H9 (cell line): ENCODE measurements around the gene SH3RF3. TPM values are rescaled to one million over a fixed set of nuclear protein-coding genes. Genes with fewer than 3 reads are reported as not detected.

Source experiments
- DNase-seq: peaks from one replicate; pipeline ENCODE4 v3.0.0-alpha.2; 2017
- H2AFZ ChIP-seq: one replicate; pipeline ENCODE4 v1.6.1; 2013; ENCODE audit warnings: mild to moderate bottlenecking, low read length, control low read depth, moderate library complexity
- H2AK5ac ChIP-seq: 2 replicates; pipeline ENCODE4 v1.6.1; 2013; ENCODE audit warnings: low read length, control low read depth, mixed read lengths; ENCODE audit not compliant: insufficient read length
- H2BK120ac ChIP-seq: one replicate; pipeline ENCODE4 v1.6.1; 2013; ENCODE audit warnings: low read depth, mild to moderate bottlenecking, low read length, control low read depth, inconsistent platforms; ENCODE audit not compliant: poor library complexity, severe bottlenecking
- H2BK12ac ChIP-seq: 2 replicates; pipeline ENCODE4 v1.6.1; 2013; ENCODE audit warnings: low read length, control low read depth, mixed read lengths, low read depth; ENCODE audit not compliant: insufficient read length
- H2BK15ac ChIP-seq: 2 replicates; pipeline ENCODE4 v1.6.1; 2013; ENCODE audit warnings: low read depth, low read length, control low read depth
- H2BK20ac ChIP-seq: one replicate; pipeline ENCODE4 v1.6.1; 2013; ENCODE audit warnings: low read depth, mild to moderate bottlenecking, low read length, control low read depth, inconsistent platforms; ENCODE audit not compliant: poor library complexity, severe bottlenecking
- H2BK5ac ChIP-seq: 2 replicates; pipeline ENCODE4 v1.6.1; 2013; ENCODE audit warnings: low read length, control low read depth, mixed read lengths; ENCODE audit not compliant: insufficient read length
- H3K14ac ChIP-seq: 2 replicates; pipeline ENCODE4 v1.6.1; 2013; ENCODE audit warnings: low read length, control low read depth; ENCODE audit not compliant: insufficient read depth
- H3K18ac ChIP-seq: 2 replicates; pipeline ENCODE4 v1.6.1; 2013; ENCODE audit warnings: low read depth, mild to moderate bottlenecking, mixed read lengths, low read length, control low read depth; ENCODE audit not compliant: insufficient read length
- H3K23ac ChIP-seq: 2 replicates; pipeline ENCODE4 v1.6.1; 2013; ENCODE audit warnings: low read length, control low read depth, mixed read lengths, low read depth; ENCODE audit not compliant: insufficient read length
- H3K23me2 ChIP-seq: 2 replicates; pipeline ENCODE4 v1.6.1; 2013; ENCODE audit warnings: low read depth, mild to moderate bottlenecking, mixed read lengths, low read length, control low read depth; ENCODE audit not compliant: insufficient read length, poor library complexity, severe bottlenecking
- H3K27ac ChIP-seq: 2 replicates; pipeline ENCODE4 v1.5.1; 2013; ENCODE audit warnings: low read length, control low read depth, mixed read lengths, low read depth; ENCODE audit not compliant: insufficient read length
- H3K27me3 ChIP-seq: 2 replicates; pipeline ENCODE4 v1.6.1; 2013; ENCODE audit warnings: low read length, control low read depth, inconsistent platforms; ENCODE audit not compliant: insufficient read depth
- H3K4ac ChIP-seq: 2 replicates; pipeline ENCODE4 v1.6.1; 2013; ENCODE audit warnings: low read depth, mild to moderate bottlenecking, control low read depth, inconsistent platforms, low read length, moderate library complexity
- H3K4me1 ChIP-seq: 2 replicates; pipeline ENCODE4 v1.6.1; 2013; ENCODE audit warnings: low read length, control low read depth, inconsistent platforms; ENCODE audit not compliant: insufficient read depth
- H3K4me2 ChIP-seq: 2 replicates; pipeline ENCODE4 v1.6.1; 2013; ENCODE audit warnings: low read length, control low read depth, mixed read lengths; ENCODE audit not compliant: insufficient read length, insufficient read depth
- H3K56ac ChIP-seq: 2 replicates; pipeline ENCODE4 v1.6.1; 2013; ENCODE audit warnings: low read depth, mild to moderate bottlenecking, mixed read lengths, low read length, control low read depth; ENCODE audit not compliant: insufficient read length
- H3K79me1 ChIP-seq: 2 replicates; pipeline ENCODE4 v1.6.1; 2013; ENCODE audit warnings: low read depth, mild to moderate bottlenecking, moderate library complexity, low read length, control low read depth, inconsistent platforms; ENCODE audit not compliant: insufficient read depth, poor library complexity, severe bottlenecking
- H3K79me2 ChIP-seq: 2 replicates; pipeline ENCODE4 v1.6.1; 2013; ENCODE audit warnings: low read length, control low read depth, inconsistent platforms; ENCODE audit not compliant: insufficient read depth
- H3K9ac ChIP-seq: 2 replicates; pipeline ENCODE4 v1.6.1; 2013; ENCODE audit warnings: low read length, control low read depth, mixed read lengths; ENCODE audit not compliant: insufficient read length; ENCODE audit errors: extremely low read depth
- H3K9me3 ChIP-seq: one replicate; pipeline ENCODE4 v1.6.1; 2013; ENCODE audit warnings: low read depth, low read length, inconsistent platforms; ENCODE audit not compliant: control insufficient read depth
- H3T11ph ChIP-seq: one replicate; pipeline ENCODE4 v1.6.1; 2013; ENCODE audit warnings: mild to moderate bottlenecking, low read length, control low read depth, inconsistent platforms
- H4K20me1 ChIP-seq: one replicate; pipeline ENCODE4 v1.6.1; 2013; ENCODE audit not compliant: control insufficient read depth, insufficient read length, insufficient read depth
- H4K5ac ChIP-seq: 2 replicates; pipeline ENCODE4 v1.6.1; 2013; ENCODE audit warnings: low read depth, mild to moderate bottlenecking, mixed read lengths, low read length, control low read depth; ENCODE audit not compliant: insufficient read length
- H4K8ac ChIP-seq: replicated peaks from 2 replicates; pipeline ENCODE4 v1.6.1; 2013; ENCODE audit warnings: low read length, control low read depth, mixed read lengths, low read depth; ENCODE audit not compliant: insufficient read length
- H4K91ac ChIP-seq: 2 replicates; pipeline ENCODE4 v1.6.1; 2013; ENCODE audit warnings: low read depth, mild to moderate bottlenecking, moderate library complexity, mixed read lengths, low read length, control low read depth; ENCODE audit not compliant: insufficient read length
- H3K27ac Mint-ChIP-seq, 3 experiments: 2 replicates in 2 of 3; 3 replicates in 1 of 3; pipeline ENCODE4 v1.8.0; 2020 to 2021; ENCODE audit warnings: mixed read lengths in 3 of 3, mild to moderate bottlenecking in 1 of 3, moderate library complexity in 1 of 3
- H3K27me3 Mint-ChIP-seq: 2 replicates; pipeline ENCODE4 v1.8.0; 2021; ENCODE audit warnings: low read depth, mild to moderate bottlenecking, moderate library complexity, mixed read lengths
- H3K36me3 Mint-ChIP-seq, 3 experiments: 2 replicates in 2 of 3; 3 replicates in 1 of 3; pipeline ENCODE4 v1.8.0; 2020 to 2021; ENCODE audit warnings: low read depth in 3 of 3, mixed read lengths in 3 of 3; ENCODE audit not compliant: insufficient read depth in 1 of 3
- H3K4me1 Mint-ChIP-seq, 2 experiments: 2 replicates each; pipeline ENCODE4 v1.8.0; 2020; ENCODE audit warnings: mixed read lengths in 2 of 2
- H3K4me3 Mint-ChIP-seq, 2 experiments: 2 replicates in 1 of 2; 3 replicates in 1 of 2; pipeline ENCODE4 v1.8.0; 2020 to 2021; ENCODE audit warnings: mild to moderate bottlenecking in 2 of 2, mixed read lengths in 2 of 2, moderate library complexity in 1 of 2
- H3K9me3 Mint-ChIP-seq, 2 experiments: 2 replicates in 1 of 2; 3 replicates in 1 of 2; pipeline ENCODE4 v1.8.0; 2020; ENCODE audit warnings: mild to moderate bottlenecking in 2 of 2, mixed read lengths in 2 of 2, moderate library complexity in 1 of 2
- CTCF ChIP-seq: fragments of 200-600 bp; sonication (generic); conservative IDR thresholded peaks from 3 replicates; pipeline ENCODE4 v1.8.0; 2021; ENCODE audit warnings: antibody characterized with exemption, mild to moderate bottlenecking
- WGBS: extraction: QIAGEN DNeasy Blood & Tissue Kit; methylation state at CpG from one replicate; pipeline ENCODE4 v1.1.7; 2013; ENCODE audit warnings: missing lambda C conversion rate, low lambda C conversion rate, mixed read lengths; ENCODE audit not compliant: insufficient read length; ENCODE audit errors: extremely low coverage; 5-methylcytosine and 5-hydroxymethylcytosine counted together
- total RNA-seq: library from RNA; stranded (reverse); gene quantifications from 2 replicates; pipeline ENCODE4 v1.2.1, GENCODE V29; 2021

Gene SH3RF3
- total RNA-seq, 1 experiment from 2014 or later = 0.46 TPM

- H4K5ac ChIP-seq = no peak overlapping the region
- H2BK5ac ChIP-seq = no peak overlapping the region
- no peak overlapping the region for H4K91ac ChIP-seq
- no peak overlapping the region for H3T11ph ChIP-seq
- H3K4me3 Mint-ChIP-seq = no peak overlapping the region
- H3K23ac ChIP-seq = no peak overlapping the region
- H2BK15ac ChIP-seq = no peak overlapping the region
- no peaks in the 10 kb centered on the region; a peak in 1 of 7 replicates for H3K36me3 Mint-ChIP-seq
- H3K4me1 Mint-ChIP-seq = peaks cover 11 to 16% of the 10 kb centered on the region in 2 experiments
- H2BK12ac ChIP-seq = no peak overlapping the region
- H3K4me1 ChIP-seq = no peaks in the 10 kb centered on the region
- H2BK20ac ChIP-seq = no peak overlapping the region
- H3K79me1 ChIP-seq = no peaks in the 10 kb centered on the region
- no peak overlapping the region for H2AK5ac ChIP-seq
- H3K27ac Mint-ChIP-seq = no peak overlapping the region
- H3K27me3 ChIP-seq = peaks cover 25% of the 10 kb centered on the region; the same call in 1 of the 2 replicates
- no peak overlapping the region for H2BK120ac ChIP-seq
- H3K4me2 ChIP-seq = no peak overlapping the region
- peaks cover 3% of the 10 kb centered on the region for H4K20me1 ChIP-seq
- no peak overlapping the region for H3K14ac ChIP-seq
- H3K27me3 Mint-ChIP-seq = peaks cover 74% of the 10 kb centered on the region
- no peaks in the 10 kb centered on the region for H3K79me2 ChIP-seq
- H3K9me3 Mint-ChIP-seq = peaks cover 3% of the 10 kb centered on the region in 2 experiments; a peak in 2 of 5 replicates
- DNase-seq = no peak
- no peak overlapping the region for H3K9ac ChIP-seq
- no peaks in the 10 kb centered on the region for H3K9me3 ChIP-seq
- no CpG with 5 or more reads among the region's 5 CpGs for WGBS
- TF ChIP-seq CTCF = no peak
- H3K4ac ChIP-seq = no peak overlapping the region
- H3K23me2 ChIP-seq = peaks cover 9% of the 10 kb centered on the region
- H3K18ac ChIP-seq = no peak overlapping the region
- H3K27ac ChIP-seq = no peak overlapping the region
- no peak overlapping the region for H3K56ac ChIP-seq
- H2AFZ ChIP-seq = no peak overlapping the region
- no peak overlapping the region for H4K8ac ChIP-seq
Observed at GRCh38 chr2:109130723-109130995, 1.7 kb downstream of the SH3RF3 start.
